UCSD-AML1 (cell line): Measurements from ENCODE around the gene MS4A8.
"Not testable (repeated sequence)": the region's sequence is repeated elsewhere in the genome, so short reads cannot be mapped to it uniquely, and the experiment has no call there.

Experiments
- DNase-seq: peaks from one replicate; lab custom pipeline; 2025; ENCODE audit not compliant: unreplicated experiment; lab: John Stamatoyannopoulos, UW

MS4A8 gene, protein sequence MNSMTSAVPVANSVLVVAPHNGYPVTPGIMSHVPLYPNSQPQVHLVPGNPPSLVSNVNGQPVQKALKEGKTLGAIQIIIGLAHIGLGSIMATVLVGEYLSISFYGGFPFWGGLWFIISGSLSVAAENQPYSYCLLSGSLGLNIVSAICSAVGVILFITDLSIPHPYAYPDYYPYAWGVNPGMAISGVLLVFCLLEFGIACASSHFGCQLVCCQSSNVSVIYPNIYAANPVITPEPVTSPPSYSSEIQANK

DNA sequence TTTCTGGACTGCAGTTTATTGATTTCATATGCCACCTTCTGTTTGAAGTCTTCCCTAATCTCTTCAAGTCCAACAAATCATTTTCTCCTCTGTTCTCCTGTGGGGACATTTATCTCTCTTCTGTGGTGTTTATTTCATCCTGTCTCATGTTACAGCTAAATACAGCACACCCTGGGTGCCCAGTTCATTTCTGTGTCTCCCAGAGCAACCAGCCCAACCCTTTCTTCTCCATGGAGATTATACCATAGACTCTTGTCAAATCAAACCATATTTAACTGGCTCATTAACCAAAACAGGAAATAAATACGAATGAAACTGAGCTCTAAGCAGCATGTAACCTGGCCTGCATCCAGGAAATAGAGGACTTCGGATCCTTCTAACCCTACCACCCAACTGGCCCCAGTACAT, at the start of gene MS4A8:
MS4A8 (plus strand) TSS at position 329 of the 408 bp plus-strand sequence. CDS start 1,249 bp downstream, outside the sequence.
- DNase-seq: no peak

DNA sequence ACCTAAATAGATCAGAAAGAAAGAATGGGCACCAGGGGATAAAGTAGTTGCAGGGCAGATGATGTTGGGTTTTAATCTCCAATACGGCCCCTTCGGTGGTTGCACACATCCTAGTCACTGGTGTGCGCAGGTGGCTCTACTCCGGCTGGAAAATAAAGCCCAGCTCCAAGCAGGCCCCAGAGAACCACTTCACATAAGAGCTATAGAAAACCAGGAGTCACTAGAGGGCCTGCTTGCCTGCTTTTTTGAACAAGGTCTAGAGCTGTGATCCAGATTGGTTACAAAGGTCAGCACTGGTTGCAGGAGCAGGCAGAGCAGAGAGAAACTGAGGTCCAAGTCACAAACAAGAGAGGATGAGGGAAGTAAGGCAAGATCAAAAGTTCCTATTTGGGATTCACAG, 41.5 kb upstream of the MS4A8 start:
- DNase-seq: no peak

DNA sequence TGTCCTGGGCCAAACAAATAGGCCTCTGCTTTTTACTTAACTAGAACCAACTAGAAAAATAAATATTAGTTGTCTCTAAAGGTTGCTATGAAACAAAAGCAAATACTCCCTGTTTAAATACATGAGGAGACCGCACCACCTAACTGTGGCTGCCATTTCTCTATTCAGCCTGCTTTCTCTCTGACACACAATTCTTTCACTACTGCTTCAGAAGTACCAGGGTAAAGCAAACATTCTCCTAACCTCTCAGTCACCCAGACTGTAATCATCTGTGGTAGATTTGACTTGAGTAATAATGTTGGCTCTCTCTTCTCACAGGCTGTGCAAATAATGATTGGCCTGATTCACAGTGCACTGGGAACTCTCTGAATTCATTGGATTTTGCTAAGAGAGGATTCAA, 41.0 kb upstream of the MS4A8 start:
- DNase-seq: no peak

DNA sequence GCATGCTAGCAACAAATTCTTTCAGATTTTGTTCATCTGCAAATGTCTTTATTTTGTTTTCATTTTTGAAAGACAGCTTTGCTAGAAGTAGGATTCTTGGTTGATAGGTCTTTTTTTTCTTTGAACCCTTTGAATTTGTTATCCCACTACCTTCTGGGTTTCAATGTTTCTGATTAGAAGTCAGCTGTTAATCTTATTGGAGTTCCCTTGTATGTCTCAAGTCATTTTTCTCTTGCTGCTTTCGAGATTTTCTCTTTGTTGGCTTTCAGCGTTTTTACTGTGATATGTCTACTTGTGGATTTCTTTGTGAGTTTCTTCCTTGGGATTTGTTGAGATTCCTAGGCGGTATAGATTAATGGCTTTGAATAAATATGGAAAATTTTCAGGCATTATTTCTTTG, 27.2 kb upstream of the MS4A8 start:
- DNase-seq: no peak

DNA sequence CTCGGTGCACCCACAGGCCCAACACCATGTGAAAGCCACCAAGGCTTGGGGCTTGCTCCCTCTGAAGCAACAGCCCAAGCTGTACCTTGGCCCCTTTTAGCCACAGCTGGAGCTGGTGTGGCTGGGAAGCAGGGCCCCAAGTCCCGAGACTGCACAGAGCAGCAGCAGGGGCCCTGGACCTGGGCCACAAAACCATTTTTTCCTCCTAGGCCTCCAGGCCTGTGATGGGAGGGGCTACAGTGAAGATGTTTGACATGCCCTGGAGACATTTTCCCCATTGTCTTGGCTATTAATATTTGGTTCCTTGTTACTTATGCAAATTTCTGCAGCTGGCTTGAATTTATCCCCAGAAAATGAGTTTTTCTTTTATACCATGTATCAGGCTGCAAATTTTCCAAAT, 21.2 kb upstream of the MS4A8 start:
- DNase-seq: not testable (repeated sequence)

DNA sequence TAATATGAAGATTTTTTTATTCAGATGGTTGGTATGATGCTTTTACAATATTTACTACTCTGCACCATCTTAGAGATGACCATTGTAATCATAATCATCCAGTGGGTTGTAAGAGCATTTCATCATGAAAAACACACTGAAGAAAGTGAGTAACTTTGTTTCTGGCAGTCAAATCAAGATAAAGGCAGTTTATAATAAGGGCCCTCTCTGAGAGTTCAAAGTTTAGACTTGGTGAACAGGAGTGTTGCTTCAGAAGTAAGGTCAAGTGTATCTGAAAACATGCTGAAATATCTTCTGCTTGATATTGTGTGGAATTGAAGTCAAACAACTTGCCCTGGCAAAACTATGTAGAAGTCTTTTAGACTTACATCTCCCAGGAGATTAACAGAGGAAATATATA, 19.5 kb upstream of the MS4A8 start:
- no peak for DNase-seq

DNA sequence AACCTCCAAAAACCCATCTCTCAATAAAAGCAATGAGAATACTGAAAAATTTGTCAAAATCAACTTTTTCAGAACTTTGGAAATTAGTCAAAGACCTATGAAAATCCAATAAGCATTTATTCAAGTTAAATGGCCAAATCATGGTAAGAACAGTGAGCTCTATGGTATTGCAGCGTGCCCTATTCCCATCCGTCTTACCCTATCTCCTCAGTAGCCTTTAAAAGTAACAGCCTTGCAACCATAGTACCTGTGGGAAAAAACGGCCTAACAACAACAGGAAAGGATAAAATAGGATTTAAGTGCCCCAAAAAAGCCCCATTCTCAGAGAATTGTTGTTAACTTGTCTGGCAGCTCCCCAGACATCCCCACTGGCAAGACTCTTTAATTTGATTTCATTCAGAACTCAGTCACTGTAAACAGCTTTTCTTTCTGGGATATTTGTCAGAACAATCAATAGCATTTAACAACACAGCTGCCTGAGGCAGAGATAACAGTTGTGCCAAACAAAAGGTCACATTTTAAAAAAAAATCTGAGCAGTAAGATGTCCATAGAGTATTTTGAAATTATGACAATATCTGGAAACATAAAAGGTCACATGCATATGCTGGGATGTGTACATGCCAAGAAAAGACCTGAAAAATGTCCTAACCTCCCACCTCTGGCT, 18.8 kb upstream of the MS4A8 start:
- DNase-seq: no peak

DNA sequence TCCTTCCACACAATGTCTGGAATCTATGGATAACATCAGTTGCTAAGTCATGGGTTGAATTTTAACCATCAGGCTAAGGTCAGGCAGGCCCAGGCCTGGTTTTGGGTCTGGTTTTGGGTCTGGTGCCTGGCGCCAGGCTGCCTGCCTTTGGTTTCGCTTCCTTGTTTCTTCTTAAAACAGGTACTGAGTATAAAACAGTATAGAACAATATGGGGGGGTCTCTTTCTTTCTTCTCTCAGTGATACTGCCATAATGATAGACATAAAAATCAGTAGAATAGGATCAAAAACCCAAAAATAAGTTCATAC, 14.9 kb upstream of the MS4A8 start:
- not testable (repeated sequence) for DNase-seq

DNA sequence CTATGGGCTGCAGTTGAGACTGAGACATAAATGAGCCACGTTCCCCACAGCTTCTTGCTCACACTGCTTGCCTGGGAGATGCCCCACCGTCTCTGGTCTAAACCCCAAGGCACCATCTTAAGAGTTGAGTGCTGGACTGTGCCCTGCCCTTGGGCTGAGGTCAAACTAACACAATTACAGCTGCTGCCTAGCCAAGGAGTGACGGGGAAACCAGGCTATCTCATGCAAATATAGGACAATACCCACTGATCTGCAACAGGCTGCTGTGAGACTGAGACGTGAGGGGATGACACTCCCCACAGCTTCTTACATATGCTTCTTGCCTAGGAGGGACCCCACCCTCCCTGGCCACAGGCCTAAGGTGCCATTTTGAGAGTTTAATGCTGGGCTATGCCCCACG, 7.8 kb upstream of the MS4A8 start:
- DNase-seq: no peak

DNA sequence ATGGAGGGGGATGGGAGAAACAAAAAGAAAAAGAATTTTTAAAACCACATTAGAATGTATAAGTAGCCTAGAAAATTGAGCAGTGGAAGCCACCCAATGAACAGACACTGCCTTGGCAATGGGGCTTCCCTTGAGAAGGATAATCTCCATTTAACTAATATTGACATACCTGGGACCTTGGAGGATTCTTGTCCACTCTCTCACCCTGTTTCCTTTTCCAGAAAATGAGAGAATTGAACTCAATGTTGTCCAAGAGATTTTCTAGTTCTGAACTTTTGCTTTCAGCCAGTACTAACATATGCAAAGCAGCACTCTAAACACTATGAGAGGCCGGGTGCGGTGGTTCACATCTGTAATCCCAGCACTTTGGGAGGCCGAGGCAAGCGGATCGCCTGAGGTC, 524 bp downstream of the MS4A8 start:
- DNase-seq: no peak

DNA sequence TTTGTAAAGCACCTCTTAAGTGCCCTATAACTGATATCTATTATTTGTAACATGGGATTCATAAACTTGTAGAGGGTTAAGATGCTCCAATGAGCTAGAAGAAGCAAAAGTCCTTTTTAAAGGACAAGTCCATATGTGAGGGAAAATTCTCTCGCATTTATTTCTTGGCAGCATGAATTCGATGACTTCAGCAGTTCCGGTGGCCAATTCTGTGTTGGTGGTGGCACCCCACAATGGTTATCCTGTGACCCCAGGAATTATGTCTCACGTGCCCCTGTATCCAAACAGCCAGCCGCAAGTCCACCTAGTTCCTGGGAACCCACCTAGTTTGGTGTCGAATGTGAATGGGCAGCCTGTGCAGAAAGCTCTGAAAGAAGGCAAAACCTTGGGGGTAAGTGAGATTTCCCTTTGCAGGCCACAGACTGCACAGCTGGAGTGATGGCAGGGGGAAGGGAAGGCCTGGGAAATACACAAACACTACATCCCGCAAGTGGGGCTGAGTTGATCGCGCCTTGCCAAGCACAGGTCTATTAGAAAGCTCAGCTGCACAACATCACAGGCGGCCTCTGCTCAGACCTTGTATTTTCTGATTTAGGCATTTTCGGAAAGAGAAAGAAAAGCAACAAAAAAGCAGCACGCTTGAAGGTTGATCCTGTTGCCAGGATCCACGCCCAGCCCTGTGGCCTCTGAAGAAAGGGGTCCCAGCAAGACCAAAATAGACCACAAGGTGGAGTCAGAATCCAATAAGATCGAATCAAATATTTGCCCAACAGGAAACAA, 1.5 kb downstream of the MS4A8 start:
- no peak for DNase-seq

DNA sequence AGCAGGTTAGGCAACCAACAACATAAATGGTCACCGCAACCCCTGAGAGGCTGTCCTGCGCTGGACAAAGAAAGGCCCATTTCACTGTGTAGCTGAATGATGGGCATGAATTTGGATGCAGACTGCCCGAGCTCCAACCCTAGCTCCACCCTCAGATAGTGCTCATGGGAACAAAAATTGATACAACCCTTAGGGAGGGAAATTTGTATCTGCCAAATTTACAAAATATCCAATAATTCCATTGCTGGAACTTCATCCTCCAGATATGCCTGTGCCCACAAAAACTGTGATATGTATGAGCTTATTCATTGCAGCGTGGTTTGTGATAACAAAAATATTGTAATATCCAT, 2.0 kb downstream of the MS4A8 start:
- no peak for DNase-seq

DNA sequence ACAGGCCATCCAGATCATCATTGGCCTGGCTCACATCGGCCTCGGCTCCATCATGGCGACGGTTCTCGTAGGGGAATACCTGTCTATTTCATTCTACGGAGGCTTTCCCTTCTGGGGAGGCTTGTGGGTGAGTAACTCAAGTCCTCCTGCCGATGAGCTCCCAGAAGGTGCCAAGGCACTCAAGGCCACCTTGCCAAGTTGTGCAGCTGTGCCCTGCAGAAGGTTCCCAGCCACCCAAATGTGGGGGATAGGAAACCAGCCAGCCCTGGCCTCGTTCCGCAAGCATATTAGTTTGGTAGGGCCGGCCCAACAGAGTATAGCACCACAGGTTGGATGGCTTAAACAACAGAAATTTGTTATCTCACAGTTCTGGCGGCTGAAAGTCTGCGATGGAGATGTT, 4.0 kb downstream of the MS4A8 start:
- no peak for DNase-seq

DNA sequence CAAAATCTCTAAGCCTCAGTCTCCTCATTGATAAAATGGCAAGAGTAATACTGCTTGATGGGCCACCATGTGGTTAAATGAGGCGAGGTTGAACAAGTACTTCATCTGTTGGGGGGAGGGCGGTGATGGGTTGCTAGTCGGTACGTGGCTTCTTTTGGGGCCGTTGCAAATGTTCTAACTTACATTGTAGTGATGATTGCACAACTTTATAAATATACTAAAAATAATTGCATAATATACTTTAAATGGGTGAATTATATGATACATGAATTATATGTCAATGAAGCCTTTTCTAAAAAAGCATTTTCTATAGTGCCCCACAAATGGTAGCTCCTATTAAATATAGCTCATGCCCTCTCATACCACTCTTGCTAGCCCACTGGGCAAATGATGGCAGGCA, 6.5 kb downstream of the MS4A8 start:
- no peak for DNase-seq

DNA sequence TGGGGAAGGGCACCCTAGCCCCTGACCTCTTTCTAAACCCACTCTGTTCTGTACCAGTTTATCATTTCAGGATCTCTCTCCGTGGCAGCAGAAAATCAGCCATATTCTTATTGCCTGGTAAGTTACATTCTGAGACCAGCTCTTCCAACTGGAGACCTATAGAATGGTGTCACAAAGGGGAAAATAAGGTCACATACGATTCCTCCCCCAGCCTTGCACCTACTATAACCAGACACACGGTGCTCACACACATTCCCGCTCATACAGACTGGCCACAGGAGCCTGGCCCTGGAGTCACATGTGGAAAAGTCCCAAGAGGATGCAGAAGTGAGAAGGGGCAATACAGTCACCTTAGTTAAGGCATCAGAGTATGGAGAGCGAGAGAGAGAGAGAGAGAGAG, 7.5 kb downstream of the MS4A8 start:
- no peak for DNase-seq

DNA sequence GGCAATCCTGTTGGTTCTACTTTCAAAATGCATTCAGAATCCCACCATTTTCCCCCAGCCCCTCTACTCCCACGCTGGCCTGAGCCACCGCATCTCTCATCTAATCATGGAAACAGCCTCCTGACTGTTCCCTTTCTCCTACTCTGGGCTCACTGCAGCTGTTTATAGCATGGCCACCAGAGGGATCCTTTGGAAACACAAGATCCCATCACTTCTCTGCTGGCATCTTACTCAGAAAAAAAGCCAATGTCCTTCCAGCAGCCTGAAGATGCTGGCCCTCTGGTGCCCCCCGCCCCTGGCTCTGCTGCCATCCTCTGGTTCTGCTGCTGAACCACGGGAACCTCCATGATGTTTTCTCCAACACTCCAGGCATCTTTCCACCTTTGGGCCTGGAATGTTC, 11.1 kb downstream of the MS4A8 start:
- no peak for DNase-seq

DNA sequence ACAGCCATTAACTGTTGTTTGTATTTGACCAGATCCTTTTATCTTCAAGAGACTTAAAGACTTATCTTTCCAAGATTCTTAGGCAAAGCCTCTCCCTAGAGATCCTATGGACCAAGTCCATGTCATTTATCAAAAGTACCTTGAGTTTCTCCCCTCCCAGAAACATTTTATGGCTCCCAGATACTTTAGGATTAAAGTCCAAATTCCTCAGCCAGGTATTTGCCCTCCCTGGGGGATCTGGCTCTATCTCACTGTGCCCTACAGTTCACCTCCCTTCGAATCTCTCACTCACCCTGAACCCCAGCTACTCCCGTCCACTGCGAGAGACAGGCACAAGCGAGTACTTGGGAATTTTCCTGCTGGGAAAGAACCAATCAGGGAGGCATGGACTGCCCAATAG, 11.9 kb downstream of the MS4A8 start:
- DNase-seq: no peak

DNA sequence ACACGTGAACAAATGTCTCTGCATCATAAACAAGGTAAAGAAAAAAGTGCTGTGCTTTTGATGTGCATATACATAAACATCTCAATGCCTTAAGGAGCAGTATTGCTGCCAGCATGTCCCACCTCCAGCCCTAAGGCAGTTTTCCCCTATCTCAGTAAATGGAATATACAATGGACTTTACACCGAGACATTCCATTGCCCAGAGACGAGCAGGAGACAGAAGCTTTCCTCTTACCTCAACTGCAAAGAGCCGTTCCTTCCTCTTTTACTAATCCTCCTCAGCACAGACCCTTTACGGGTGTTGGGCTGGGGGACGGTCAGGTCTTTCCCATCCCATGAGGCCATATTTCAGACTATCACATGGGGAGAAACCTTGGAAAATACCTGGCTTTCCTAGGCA, 14.0 kb downstream of the MS4A8 start:
- not testable (repeated sequence) for DNase-seq

DNA sequence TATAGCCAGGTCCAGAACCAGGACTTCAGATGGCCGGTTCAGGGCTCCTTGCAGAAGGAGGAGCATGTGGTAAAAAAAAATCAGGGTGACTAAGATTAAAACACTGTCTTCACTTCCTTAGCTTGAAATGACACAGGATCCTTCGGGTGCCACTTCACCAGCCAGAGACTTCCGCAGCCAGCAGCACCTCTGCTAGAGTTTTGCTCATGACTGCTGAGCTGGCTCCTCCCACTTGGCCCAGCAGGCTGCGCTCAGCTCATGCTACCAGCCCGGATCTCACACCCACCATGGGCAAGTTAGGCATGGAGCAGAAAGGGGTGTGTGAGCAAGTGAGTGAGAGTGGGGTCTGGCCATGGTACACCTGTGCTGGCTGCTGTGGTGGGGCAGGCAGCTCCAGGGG, 18.5 kb downstream of the MS4A8 start:
- no peak for DNase-seq

DNA sequence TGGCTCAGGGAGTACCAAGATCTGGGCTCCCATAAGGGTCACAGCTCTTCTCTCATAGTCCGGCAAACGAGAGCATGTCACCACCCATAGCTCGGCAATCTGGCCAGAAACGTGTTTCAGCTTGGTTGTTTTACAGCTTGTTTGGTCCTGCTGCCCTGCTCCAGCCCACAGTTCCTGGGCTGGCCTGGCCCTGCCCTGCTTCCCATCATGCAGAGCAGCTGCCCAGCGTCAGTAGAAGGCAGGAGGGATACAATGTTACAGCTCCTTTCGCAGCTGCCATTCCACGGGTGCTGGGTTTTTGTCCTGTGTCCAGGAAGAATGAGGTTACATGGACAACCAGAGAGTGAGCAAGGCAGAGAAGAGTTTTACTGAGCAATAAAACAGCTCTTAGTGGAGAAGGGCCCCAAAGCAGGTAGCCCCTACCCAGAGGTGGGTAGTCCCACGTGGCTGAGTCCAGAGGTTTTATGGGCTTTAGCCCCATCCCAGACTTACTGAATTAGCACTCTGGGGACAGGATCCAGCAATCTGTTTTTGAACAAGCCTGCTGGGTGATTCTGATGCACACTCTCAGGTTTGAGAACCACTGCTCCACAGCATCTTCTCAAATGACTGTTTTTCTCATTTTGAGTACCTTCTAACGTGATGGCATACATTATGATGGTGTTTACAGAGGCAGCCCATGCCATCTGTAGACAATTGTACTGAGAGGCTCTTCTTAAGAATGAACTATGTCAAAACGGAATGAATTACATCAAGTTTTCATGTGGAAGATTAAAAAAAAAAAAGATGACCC, 19.3 kb downstream of the MS4A8 start:
- no peak for DNase-seq

DNA sequence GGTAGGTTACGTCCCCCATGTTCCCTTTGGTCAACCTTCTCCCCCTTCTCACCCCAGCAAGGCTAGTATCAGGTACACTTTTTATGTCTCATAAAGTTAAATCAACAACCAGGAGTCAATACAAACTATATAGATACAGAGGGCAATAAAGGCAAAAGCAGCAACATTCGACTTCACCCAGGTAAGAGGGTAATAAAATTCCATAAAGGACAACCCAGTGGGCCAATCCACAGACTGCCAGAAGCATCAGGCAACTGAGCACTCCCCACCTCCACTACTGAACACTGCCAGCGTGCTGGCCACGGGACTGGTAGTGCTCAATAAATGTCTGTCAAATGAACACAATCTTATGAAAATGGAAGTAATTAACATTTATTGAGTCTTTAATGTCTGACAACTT, 20.0 kb downstream of the MS4A8 start:
- no peak for DNase-seq

DNA sequence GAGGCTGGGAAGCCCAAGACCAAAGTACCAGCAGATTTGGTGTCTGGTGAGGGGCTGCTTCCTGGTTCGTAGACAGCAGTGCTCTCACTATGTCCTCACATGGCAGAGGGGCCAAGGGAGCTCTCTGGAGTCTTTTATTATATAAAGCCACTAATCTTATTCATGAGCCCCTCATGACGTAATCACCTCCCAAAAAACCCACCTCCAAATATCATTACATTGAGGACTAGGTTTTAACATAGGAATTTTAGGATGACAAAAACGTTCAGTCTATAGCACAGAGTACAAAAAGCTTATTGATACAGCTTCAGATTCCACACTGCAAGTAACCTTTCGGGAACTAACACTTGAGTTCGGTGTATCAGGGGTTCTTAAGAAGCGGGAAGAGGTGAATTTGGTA, 21.0 kb downstream of the MS4A8 start:
- no peak for DNase-seq
